SK-N-SH (cell line): Measurements from ENCODE around the gene NME8. TPM values are rescaled to one million over a fixed set of nuclear protein-coding genes. Genes with fewer than 3 reads are reported as not detected.

Source experiments
- CTCF ChIA-PET: fragments of 300-600, 350-600 bp; formaldehyde crosslinking; extraction: SDS; loops from one replicate; lab custom pipeline; 2021; lab: Yijun Ruan, JAX
- POLR2A ChIA-PET: fragments of 350-600 bp; sonication (Branson Sonifier 250); formaldehyde crosslinking; extraction: SDS; loops from one replicate; lab custom pipeline; 2020; ENCODE audit warnings: antibody characterized with exemption, inconsistent platforms; lab: Yijun Ruan, JAX
- DNase-seq: peaks from one replicate; pipeline ENCODE4 v3.0.0; 2012
- H2AFZ ChIP-seq: fragments of 200-600 bp; sonication (generic); 2 replicates; pipeline ENCODE4 v1.8.1; 2016; ENCODE audit warnings: antibody characterized with exemption, mild to moderate bottlenecking, low read depth
- H3F3A ChIP-seq: fragments of 200-600 bp; sonication (generic); replicated peaks from 2 replicates; pipeline ENCODE3; 2016; ENCODE audit warnings: antibody characterized with exemption, mild to moderate bottlenecking; ENCODE audit not compliant: insufficient read depth
- H3K27ac ChIP-seq, 2 experiments: fragments of 200-500 bp in 1 of 2; fragments of 200-600 bp in 1 of 2; sonication (Bioruptor generic) in 1 of 2; sonication (generic), shearing (Covaris generic) in 1 of 2; 2 replicates each; pipeline versions ENCODE4 v1.5.1 to v1.6.1; 2014 to 2016; ENCODE audit warnings: low read depth in 2 of 2, inconsistent platforms in 1 of 2, low read length in 1 of 2, mild to moderate bottlenecking in 1 of 2, mixed read lengths in 1 of 2
- H3K27me3 ChIP-seq: fragments of 200-600 bp; sonication (generic), shearing (Covaris generic); 2 replicates; pipeline ENCODE4 v1.6.1; 2016; ENCODE audit warnings: mixed run types; ENCODE audit not compliant: insufficient read depth
- H3K36me3 ChIP-seq, 2 experiments: fragments of 200-500 bp in 1 of 2; fragments of 200-600 bp in 1 of 2; sonication (Bioruptor generic) in 1 of 2; sonication (generic) in 1 of 2; replicated peaks in 1 of 2; 2 replicates each; pipeline versions ENCODE3 to v1.5.1; 2014 to 2016; ENCODE audit warnings: low read length in 1 of 2, mild to moderate bottlenecking in 1 of 2; ENCODE audit not compliant: insufficient read depth in 2 of 2, control insufficient read depth in 1 of 2
- H3K4me1 ChIP-seq, 2 experiments: fragments of 200-500 bp in 1 of 2; fragments of 200-600 bp in 1 of 2; sonication (Bioruptor generic) in 1 of 2; sonication (generic), shearing (Covaris generic) in 1 of 2; 2 replicates each; pipeline versions ENCODE4 v1.5.1 to v1.6.1; 2014 to 2016; ENCODE audit warnings: low read depth in 1 of 2, low read length in 1 of 2, mixed run types in 1 of 2; ENCODE audit not compliant: insufficient read depth in 2 of 2, control insufficient read depth in 1 of 2
- H3K4me2 ChIP-seq: fragments of 200-600 bp; sonication (generic), shearing (Covaris generic); 2 replicates; pipeline ENCODE4 v1.6.1; 2017; ENCODE audit warnings: mixed run types
- H3K4me3 ChIP-seq, 2 experiments: fragments of 200-500 bp in 1 of 2; fragments of 200-600 bp in 1 of 2; sonication (Bioruptor generic) in 1 of 2; sonication (generic), shearing (Covaris generic) in 1 of 2; 2 replicates each; pipeline versions ENCODE4 v1.5.1 to v1.8.1; 2014 to 2016; ENCODE audit warnings: low read depth in 2 of 2, inconsistent platforms in 1 of 2, low read length in 1 of 2, mild to moderate bottlenecking in 1 of 2, mixed read lengths in 1 of 2, moderate library complexity in 1 of 2
- H3K79me2 ChIP-seq: fragments of 200-600 bp; sonication (generic); 2 replicates; pipeline ENCODE4 v1.8.1; 2017; ENCODE audit warnings: mild to moderate bottlenecking; ENCODE audit not compliant: insufficient read depth
- H3K9ac ChIP-seq: fragments of 200-600 bp; sonication (generic); 2 replicates; pipeline ENCODE4 v1.6.1; 2017; ENCODE audit warnings: mixed run types
- H3K9me2 ChIP-seq: fragments of 200-600 bp; sonication (generic); 2 replicates; pipeline ENCODE4 v1.6.1; 2017; ENCODE audit warnings: mixed run types
- H3K9me3 ChIP-seq: fragments of 200-600 bp; sonication (generic); 2 replicates; pipeline ENCODE4 v1.6.1; 2017; ENCODE audit warnings: mixed run types, mild to moderate bottlenecking, moderate library complexity
- H4K20me1 ChIP-seq: fragments of 200-600 bp; sonication (generic); 2 replicates; pipeline ENCODE4 v1.6.1; 2017; ENCODE audit warnings: mild to moderate bottlenecking, mixed run types; ENCODE audit not compliant: insufficient read depth
- EP300 ChIP-seq, 2 experiments: IDR thresholded peaks; 2 replicates each; pipeline versions ENCODE4 v1.4.0 to v1.6.1; 2012; ENCODE audit warnings: borderline replicate concordance in 1 of 2, low read depth in 1 of 2, low read length in 1 of 2
- EZH2phosphoT487 ChIP-seq: fragments of 200-600 bp; sonication (generic); IDR thresholded peaks from 2 replicates; pipeline ENCODE4 v1.6.1; 2017; ENCODE audit warnings: low read depth, mixed run types, mild to moderate bottlenecking, antibody characterized with exemption, moderate library complexity, borderline replicate concordance
- FOXJ3 ChIP-seq: sonication (generic); formaldehyde crosslinking; IDR thresholded peaks from 2 replicates; pipeline ENCODE4 v1.5.1; 2020; ENCODE audit warnings: mild to moderate bottlenecking, missing genetic modification reagents
- GABPA ChIP-seq: IDR thresholded peaks from 2 replicates; pipeline ENCODE4 v1.4.0; 2012; ENCODE audit warnings: low read depth, mild to moderate bottlenecking
- GATA2 ChIP-seq: sonication (generic); formaldehyde crosslinking; IDR thresholded peaks from 2 replicates; pipeline ENCODE4 v1.5.0; 2020; ENCODE audit warnings: mild to moderate bottlenecking, missing genetic modification reagents
- JUND ChIP-seq: IDR thresholded peaks from 2 replicates; pipeline ENCODE4 v1.4.0; 2012
- MAX ChIP-seq: IDR thresholded peaks from 2 replicates; pipeline ENCODE4 v1.4.0; 2012; ENCODE audit warnings: low read depth
- MXI1 ChIP-seq: IDR thresholded peaks from 2 replicates; pipeline ENCODE4 v1.6.1; 2012; ENCODE audit warnings: mild to moderate bottlenecking, low read depth, low read length, improper control_type of control experiment
- NRF1 ChIP-seq: IDR thresholded peaks from 2 replicates; pipeline ENCODE4 v1.6.1; 2012; ENCODE audit warnings: low read depth, mild to moderate bottlenecking, low read length
- RCOR1 ChIP-seq: fragments of 150-350 bp; IDR thresholded peaks from 2 replicates; pipeline ENCODE4 v1.6.1; 2017; ENCODE audit warnings: antibody characterized with exemption, low read length
- REST ChIP-seq: IDR thresholded peaks from 2 replicates; pipeline ENCODE4 v1.6.1; 2012; ENCODE audit warnings: mild to moderate bottlenecking, low read depth, low read length, moderate library complexity
- RXRA ChIP-seq: IDR thresholded peaks from 2 replicates; pipeline ENCODE4 v1.4.0; 2012; ENCODE audit warnings: low read depth, mild to moderate bottlenecking, borderline replicate concordance
- SIN3A ChIP-seq: IDR thresholded peaks from 2 replicates; pipeline ENCODE4 v1.6.1; 2012; ENCODE audit warnings: low read depth, mild to moderate bottlenecking, low read length, moderate library complexity, borderline replicate concordance
- SMC3 ChIP-seq: IDR thresholded peaks from 2 replicates; pipeline ENCODE4 v1.6.1; 2012; ENCODE audit warnings: low read depth, low read length, improper control_type of control experiment
- TCF12 ChIP-seq: IDR thresholded peaks from 2 replicates; pipeline ENCODE4 v1.4.0; 2012
- TEAD4 ChIP-seq: IDR thresholded peaks from 2 replicates; pipeline ENCODE4 v1.4.0; 2012; ENCODE audit warnings: mild to moderate bottlenecking, borderline replicate concordance; ENCODE audit not compliant: insufficient read depth
- USF1 ChIP-seq: IDR thresholded peaks from 2 replicates; pipeline ENCODE4 v1.4.0; 2012; ENCODE audit warnings: low read depth, borderline replicate concordance
- YY1 ChIP-seq: IDR thresholded peaks from 2 replicates; pipeline ENCODE4 v1.4.0; 2012; ENCODE audit warnings: low read depth, mild to moderate bottlenecking
- ZBTB33 ChIP-seq: IDR thresholded peaks from 2 replicates; pipeline ENCODE4 v1.4.0; 2012; ENCODE audit warnings: low read depth, borderline replicate concordance
- WGBS: methylation state at CpG from one replicate; pipeline ENCODE4 v1.1.6; 2017; ENCODE audit warnings: low lambda C conversion rate; 5-methylcytosine and 5-hydroxymethylcytosine counted together
- polyA plus RNA-seq, 3 experiments: library from polyadenylated mRNA; depleted of rRNA; stranded (reverse); fragments of >200 nt; gene quantifications; 2 replicates each; pipeline ENCODE4 v1.2.3, GENCODE V29; 2012
- TF ChIP-seq, protein P1 (sequence below): IDR thresholded peaks from 2 replicates; pipeline ENCODE4; 2012

NME8 gene
- polyA plus RNA-seq, 1 of the 3 experiments (the other 2 are of a cell fraction) = not detected

DNA sequence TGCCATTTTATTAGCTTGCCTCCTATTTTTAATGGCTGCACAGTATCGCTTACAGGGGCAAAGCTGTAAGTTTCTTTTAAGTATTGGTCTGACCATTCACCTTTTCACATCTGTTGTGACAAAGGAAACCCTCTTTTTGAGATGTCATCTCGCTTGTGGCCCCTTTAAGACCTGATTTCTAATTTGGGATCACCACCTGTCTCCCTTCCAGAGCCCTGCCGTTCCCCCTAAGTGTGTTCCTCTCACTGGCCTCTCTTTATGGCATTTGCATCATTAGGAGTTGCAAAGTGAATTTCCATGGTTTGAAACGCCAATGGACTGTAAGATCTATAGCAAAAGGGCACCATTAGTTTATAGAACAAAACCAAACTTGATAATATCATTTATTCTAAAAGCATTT, 73.5 kb downstream of the NME8 start:
- Histone ChIP-seq H3K9ac (no peak overlapping the region), H3K79me2 (peaks cover 6% of the 10 kb centered on the region; the same call in 1 of the 2 replicates), H3K4me1 (peaks cover 0 to 17% of the 10 kb centered on the region in 2 experiments; a peak in 2 of 4 replicates), H2AFZ (no peak overlapping the region), H4K20me1 (no peaks in the 10 kb centered on the region), H3K4me3 (peak overlapping the region; percentile 74 to 94; a peak in 3 of 4 replicates), H3F3A (no peaks in the 10 kb centered on the region), H3K36me3 (no peaks in the 10 kb centered on the region), H3K9me3 (no peaks in the 10 kb centered on the region), H3K27me3 (peaks cover 13% of the 10 kb centered on the region; the same call in 1 of the 2 replicates), H3K9me2 (no peaks in the 10 kb centered on the region), H3K27ac (no peak overlapping the region), H3K4me2 (peak overlapping the region; percentile 89)
- POLR2A ChIA-PET = interaction anchor here (1.2 kb wide), 1 partner anchor 39 kb away, joined by 3 read pairs; no protein-coding TSS in a partner anchor
- TF ChIP-seq GATA2 (CRISPR knock-in tag) (no peak), GABPA (no peak), EZH2phosphoT487 (no peak), RXRA (no peak), USF1 (no peak), MXI1 (no peak), YY1 (no peak), SMC3 (no peak), FOXJ3 (CRISPR knock-in tag) (no peak), SIN3A (no peak), RCOR1 (no peak), ZBTB33 (no peak), TCF12 (no peak), TEAD4 (no peak), NRF1 (no peak), EP300 (IDR thresholded peaks at IDR 0.05; ENCODE audit: borderline replicate concordance in 1 of 2, low read depth in 1 of 2, low read length in 1 of 2) (no peak), MAX (no peak), REST (no peak), JUND (no peak)
- TF ChIP-seq, protein P1, sequence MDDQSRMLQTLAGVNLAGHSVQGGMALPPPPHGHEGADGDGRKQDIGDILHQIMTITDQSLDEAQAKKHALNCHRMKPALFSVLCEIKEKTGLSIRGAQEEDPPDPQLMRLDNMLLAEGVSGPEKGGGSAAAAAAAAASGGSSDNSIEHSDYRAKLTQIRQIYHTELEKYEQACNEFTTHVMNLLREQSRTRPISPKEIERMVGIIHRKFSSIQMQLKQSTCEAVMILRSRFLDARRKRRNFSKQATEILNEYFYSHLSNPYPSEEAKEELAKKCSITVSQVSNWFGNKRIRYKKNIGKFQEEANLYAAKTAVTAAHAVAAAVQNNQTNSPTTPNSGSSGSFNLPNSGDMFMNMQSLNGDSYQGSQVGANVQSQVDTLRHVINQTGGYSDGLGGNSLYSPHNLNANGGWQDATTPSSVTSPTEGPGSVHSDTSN = no peak
- CTCF ChIA-PET = interaction anchor here (0.6 to 16.2 kb wide), 14 partner anchors 8 to 449 kb away, joined by 3 to 280 read pairs (median 4); no protein-coding TSS in a partner anchor
- DNase-seq = no peak
- WGBS = 52% methylated on average over 4 of the region's 4 CpGs
